ENCODE results near the gene CORO1C. TPM values are rescaled to one million over a fixed set of nuclear protein-coding genes. Genes with fewer than 3 reads are reported as not detected.
A peak's percentile ranks its signal among the peaks of the same experiment; 100 is the strongest.

The CORO1C gene
- polyA plus RNA-seq, 1 of the 3 experiments (the other 2 are of a cell fraction) = 150 TPM

GRCh38 chr12:108648371-108648770 is 82.9 kb downstream of the CORO1C start:
- 89% methylated on average over 9 of the region's 9 CpGs for WGBS (ENCODE audit: low lambda C conversion rate)
- no peak for TF ChIP-seq NFIC (IDR thresholded peaks at IDR 0.05; ENCODE audit: borderline replicate concordance)
- TF ChIP-seq RCOR1 (IDR thresholded peaks at IDR 0.05; ENCODE audit: low read length) = no peak
- no peak for TF ChIP-seq SMC3 (IDR thresholded peaks at IDR 0.05; ENCODE audit: low read depth, low read length)
- TF ChIP-seq TEAD4 (IDR thresholded peaks at IDR 0.05; ENCODE audit: borderline replicate concordance, insufficient read depth) = no peak
- no peak for TF ChIP-seq RAD21 (IDR thresholded peaks at IDR 0.05; ENCODE audit: low read length)
- no peak for TF ChIP-seq TCF12 (IDR thresholded peaks at IDR 0.05)
- TF ChIP-seq FOSL2 (IDR thresholded peaks at IDR 0.05; ENCODE audit: borderline replicate concordance, low read depth) = no peak
- no peak for TF ChIP-seq ELF1 (IDR thresholded peaks at IDR 0.05)
- TF ChIP-seq USF1 (IDR thresholded peaks at IDR 0.05; ENCODE audit: borderline replicate concordance, low read depth) = no peak
- no peak for TF ChIP-seq CTCF (IDR thresholded peaks at IDR 0.05)
- no peak for TF ChIP-seq MAX (IDR thresholded peaks at IDR 0.05; ENCODE audit: low read depth)
- TF ChIP-seq SIN3A (IDR thresholded peaks at IDR 0.05; ENCODE audit: borderline replicate concordance, low read depth, low read length) = no peak
- no peak for TF ChIP-seq PBX3 (IDR thresholded peaks at IDR 0.05)
- TF ChIP-seq REST (IDR thresholded peaks at IDR 0.05; ENCODE audit: low read depth, low read length) = no peak
- TF ChIP-seq JUND (IDR thresholded peaks at IDR 0.05) = no peak
- no peak for TF ChIP-seq YY1 (IDR thresholded peaks at IDR 0.05; ENCODE audit: low read depth)
- H4K20me1 ChIP-seq (ENCODE audit: insufficient read depth) = no peaks in the 10 kb centered on the region; the same call in 1 of the 2 replicates
- H3F3A ChIP-seq (replicated peaks; ENCODE audit: insufficient read depth) = peaks cover 71% of the 10 kb centered on the region
- peaks cover 60 to 62% of the 10 kb centered on the region in 2 experiments for H3K36me3 ChIP-seq (replicated peaks in 1 of 2; ENCODE audit: control insufficient read depth in 1 of 2, insufficient read depth in 2 of 2, low read length in 1 of 2)
- H3K79me2 ChIP-seq (ENCODE audit: insufficient read depth) = peaks cover 57% of the 10 kb centered on the region; the same call in 1 of the 2 replicates
- H3K9me3 ChIP-seq = no peaks in the 10 kb centered on the region
- H3K4me3 ChIP-seq (ENCODE audit: low read depth in 2 of 2, low read length in 1 of 2) = no peak overlapping the region
- H3K27ac ChIP-seq (ENCODE audit: low read depth in 2 of 2, low read length in 1 of 2) = peak overlapping the region; percentile 82 to 87
- peak overlapping the region; percentile 40; the same call in 1 of the 2 replicates for H3K9ac ChIP-seq
- H3K27me3 ChIP-seq (ENCODE audit: insufficient read depth) = no peaks in the 10 kb centered on the region
- H2AFZ ChIP-seq (ENCODE audit: low read depth) = no peak overlapping the region
- no peaks in the 10 kb centered on the region for H3K9me2 ChIP-seq
- CTCF ChIA-PET = interaction anchor here (1.2 kb wide), 1 partner anchor 30 kb away, joined by 3 read pairs; no protein-coding TSS in a partner anchor
- DNase-seq = no peak
- peak overlapping the region; percentile 35; the same call in 1 of the 2 replicates for H3K4me2 ChIP-seq
- POLR2A ChIA-PET = no interaction called here
- H3K4me1 ChIP-seq (ENCODE audit: control insufficient read depth in 1 of 2, insufficient read depth in 2 of 2, low read depth in 1 of 2, low read length in 1 of 2) = peaks cover 6 to 50% of the 10 kb centered on the region in 2 experiments; a peak in 3 of 4 replicates
